ENCODE measurements around the gene SFT2D1.

- TF ChIP-seq CTCF (IDR thresholded peaks at IDR 0.05) = no peak
- no peak for TF ChIP-seq EZH2 (IDR thresholded peaks at IDR 0.05)
Measured at GRCh38 chr6:166381381-166381732, 39.0 kb upstream of the SFT2D1 start.
